Skeletal muscle tissue (tissue), 4 donors: ENCODE data around the gene IER2. TPM values are rescaled to one million over a fixed set of nuclear protein-coding genes. Genes with fewer than 3 reads are reported as not detected.

ENCODE experiments used
- H3K27ac ChIP-seq: one replicate; pipeline ENCODE4 v1.7.0; 2013; ENCODE audit warnings: mild to moderate bottlenecking, low read depth, low read length, inconsistent platforms
- H3K27me3 ChIP-seq, 3 donors: one replicate each; pipeline ENCODE4 v1.7.0; 2013; ENCODE audit warnings: low read length in 3 of 3; ENCODE audit not compliant: control insufficient read depth in 3 of 3, insufficient read depth in 3 of 3
- H3K36me3 ChIP-seq, 3 donors: one replicate each; pipeline ENCODE4 v1.7.0; 2013; ENCODE audit warnings: low read length in 3 of 3; ENCODE audit not compliant: control insufficient read depth in 3 of 3, insufficient read depth in 3 of 3
- H3K4me1 ChIP-seq, 3 donors: one replicate each; pipeline ENCODE4 v1.7.0; 2013; ENCODE audit warnings: low read length in 3 of 3, mild to moderate bottlenecking in 3 of 3; ENCODE audit not compliant: control insufficient read depth in 3 of 3, insufficient read depth in 3 of 3
- H3K4me3 ChIP-seq, 3 donors: one replicate each; pipeline ENCODE4 v1.7.0; 2013; ENCODE audit warnings: low read length in 3 of 3
- H3K9ac ChIP-seq, 3 donors: one replicate each; pipeline ENCODE4 v1.7.0; 2013; ENCODE audit warnings: low read length in 3 of 3, mild to moderate bottlenecking in 3 of 3, moderate library complexity in 2 of 3, low read depth in 1 of 3
- H3K9me3 ChIP-seq, 3 donors: one replicate each; pipeline ENCODE4 v1.7.0; 2013; ENCODE audit warnings: low read length in 3 of 3; ENCODE audit not compliant: control insufficient read depth in 3 of 3
- total RNA-seq: library from RNA; depleted of rRNA; stranded (reverse); fragments of >200 nt; gene quantifications from one replicate; pipeline ENCODE4 v1.2.3, GENCODE V29; 2014
- donor health status: Osteomylitis.

IER2 gene
- total RNA-seq, 1 donor from 2014 or later = 23.5 TPM

DNA sequence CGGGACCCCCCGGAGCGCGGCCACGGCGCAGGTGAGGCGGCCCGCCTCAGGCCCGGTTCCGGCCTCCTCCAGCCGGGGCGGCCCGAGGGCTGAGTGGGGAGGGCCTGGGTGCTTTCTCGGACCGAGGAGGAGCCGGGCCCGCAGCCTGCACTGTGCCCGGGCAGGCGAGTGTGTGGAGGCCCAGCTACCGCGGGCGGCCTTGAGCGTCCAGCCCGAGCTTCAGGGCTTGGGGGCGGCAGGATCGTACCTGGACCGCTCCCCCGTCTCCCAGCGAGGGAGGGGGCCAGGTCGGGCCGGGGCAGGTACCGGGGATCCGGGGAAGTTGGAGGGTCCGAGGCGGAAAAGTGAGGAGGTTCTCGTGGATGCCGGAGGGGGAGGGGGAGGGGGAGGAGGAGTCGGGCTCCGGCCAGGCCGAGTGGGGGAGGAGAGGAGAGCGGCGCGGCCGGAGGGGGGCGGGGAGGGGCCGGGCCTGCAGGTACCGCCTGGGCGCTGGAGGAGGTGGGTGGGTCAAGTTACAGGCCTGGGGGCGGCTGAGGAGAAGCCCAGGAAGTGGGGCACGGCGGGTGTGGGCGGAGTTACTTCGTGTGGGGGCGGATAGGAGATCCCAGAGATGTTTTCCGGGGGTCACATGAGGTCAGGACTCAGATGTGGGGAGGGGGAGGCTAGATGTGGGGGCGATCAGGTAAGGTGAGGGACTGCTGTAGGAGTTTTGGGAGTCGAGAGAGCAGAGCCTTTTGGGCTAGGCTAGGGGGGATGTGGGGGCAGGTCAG, 31.6 kb upstream of the IER2 start:
- Histone ChIP-seq H3K36me3 (peaks cover 3 to 9% (median 4%) of the 10 kb centered on the region in 3 donors), H3K27ac (peak overlapping the region; percentile 11), H3K4me3 (peak overlapping the region; percentile 69 to 81 (median 79)), H3K4me1 (peaks cover 48 to 54% (median 51%) of the 10 kb centered on the region in 3 donors), H3K27me3 (no peaks in the 10 kb centered on the region), H3K9me3 (no peaks in the 10 kb centered on the region), H3K9ac (peak overlapping the region; percentile 70 to 81 (median 72))

DNA sequence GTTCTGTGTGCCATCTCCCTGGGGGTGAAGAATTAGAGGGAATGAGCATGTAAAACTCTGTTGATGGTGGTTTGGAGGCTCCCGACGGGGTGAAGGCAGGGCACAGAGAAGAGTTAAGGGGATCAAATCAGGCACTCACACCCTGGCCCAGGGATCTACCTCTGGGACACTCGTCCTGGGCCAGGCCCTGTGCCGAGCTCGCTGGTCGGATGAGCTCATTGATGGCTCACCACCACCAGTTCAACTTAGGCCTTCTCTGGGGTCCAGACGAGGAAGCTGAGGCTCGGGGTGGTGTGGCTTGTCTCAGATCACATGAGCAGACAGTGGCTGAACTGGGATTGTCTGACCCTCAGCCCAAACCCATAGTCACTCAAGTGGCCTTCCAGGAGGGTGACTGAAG, 30.6 kb upstream of the IER2 start:
- Histone ChIP-seq H3K36me3 (peaks cover 3 to 6% (median 4%) of the 10 kb centered on the region in 3 donors), H3K4me1 (peaks cover 48 to 54% (median 51%) of the 10 kb centered on the region in 3 donors), H3K9ac (peak overlapping the region in 2 of 3 donors; percentile 66 to 72), H3K27ac (peak overlapping the region; percentile 11), H3K4me3 (peak overlapping the region in 2 of 3 donors; percentile 69 to 81), H3K27me3 (no peaks in the 10 kb centered on the region), H3K9me3 (no peaks in the 10 kb centered on the region)

DNA sequence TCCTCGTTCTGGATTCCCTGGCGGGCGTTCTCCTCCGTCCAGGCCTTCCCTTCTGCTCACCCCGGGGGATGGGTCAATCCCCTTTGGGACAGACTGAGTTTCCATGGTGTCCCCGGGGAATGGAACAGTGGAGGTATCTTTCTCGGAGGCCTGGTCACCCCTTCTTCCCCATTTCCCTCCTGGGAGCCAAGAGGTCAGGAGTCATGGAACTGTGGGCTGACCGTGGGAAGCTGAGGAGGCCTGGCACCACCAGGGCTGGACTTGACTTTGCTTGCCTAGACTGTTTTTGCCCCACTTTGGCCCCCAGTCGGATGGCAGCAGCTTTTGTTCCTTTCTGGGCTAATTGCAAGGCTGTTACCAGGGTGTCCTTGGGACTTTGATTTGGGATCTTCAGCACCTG, 30.2 kb upstream of the IER2 start:
- peak overlapping the region in 1 of 3 donors; percentile 81 for H3K4me3 ChIP-seq
- H3K27ac ChIP-seq = peak overlapping the region; percentile 11

DNA sequence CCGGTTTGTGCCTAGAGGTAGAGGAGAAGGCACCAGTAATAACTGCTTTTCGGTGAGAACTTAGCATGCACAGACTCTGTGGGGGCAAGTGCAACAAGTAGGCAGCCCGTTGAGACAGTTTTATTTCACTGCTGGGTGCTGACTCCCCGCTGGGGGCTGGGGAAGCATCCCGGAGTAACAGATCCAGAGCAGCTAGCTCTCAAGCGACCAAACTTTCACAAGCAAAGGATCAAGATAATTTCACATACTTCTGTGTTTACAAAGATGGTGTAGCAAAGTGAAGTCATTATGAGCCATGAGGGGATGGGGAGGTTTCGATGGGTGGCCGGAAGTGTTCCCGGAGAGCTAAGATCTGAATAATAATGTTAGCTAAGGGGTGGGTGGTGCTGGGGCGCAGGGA, 29.4 kb upstream of the IER2 start:
- H3K9ac ChIP-seq = peak overlapping the region in 1 of 3 donors; percentile 43
- no peak overlapping the region for H3K27ac ChIP-seq

More for the DNA sequence above, 30.2 kb upstream of the IER2 start:
- Histone ChIP-seq H3K27me3 (no peaks in the 10 kb centered on the region), H3K9ac (peak overlapping the region in 2 of 3 donors; percentile 16 to 43), H3K9me3 (no peaks in the 10 kb centered on the region), H3K4me1 (peaks cover 46 to 52% (median 51%) of the 10 kb centered on the region in 3 donors), H3K36me3 (peaks cover 3 to 5% (median 4%) of the 10 kb centered on the region in 3 donors)

DNA sequence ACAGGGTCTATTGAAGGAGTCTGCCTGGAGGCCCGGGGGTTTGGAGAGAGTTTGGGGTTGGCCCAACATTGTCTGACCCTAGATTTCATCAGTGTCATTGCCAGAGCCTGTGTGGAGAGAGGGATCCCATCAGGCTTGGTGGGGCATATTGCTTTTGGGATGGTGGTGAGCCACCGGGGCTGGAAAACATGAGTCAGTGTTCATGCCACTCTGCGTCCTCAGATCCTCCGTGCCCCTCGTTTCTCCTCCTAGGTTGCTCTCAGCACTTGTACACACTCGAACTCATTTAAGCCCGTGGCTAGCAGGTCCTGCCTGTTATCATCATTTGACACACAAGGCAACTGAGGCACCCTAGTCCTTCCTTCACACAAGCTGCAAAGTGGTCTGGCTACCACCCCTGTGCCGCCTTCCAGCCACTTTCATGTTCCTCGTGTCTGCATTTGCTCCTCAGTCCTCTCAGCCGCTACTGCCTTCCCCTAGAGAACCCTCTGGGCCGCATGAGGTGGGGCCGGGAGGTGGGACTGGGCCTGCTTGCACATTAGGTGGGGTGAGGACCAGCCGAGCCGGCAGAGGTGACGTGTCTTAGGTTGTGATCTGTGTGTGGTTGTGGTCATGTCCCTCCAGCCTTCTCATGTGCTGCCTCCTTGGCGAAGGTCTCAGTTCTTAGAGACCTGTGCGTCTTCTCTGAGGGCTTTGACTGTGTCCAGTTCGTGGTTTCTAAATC, 28.5 kb upstream of the IER2 start:
- Histone ChIP-seq H3K9me3 (no peaks in the 10 kb centered on the region), H3K27ac (no peak overlapping the region), H3K27me3 (no peaks in the 10 kb centered on the region), H3K36me3 (peaks cover 0 to 4% (median 2%) of the 10 kb centered on the region in 3 donors), H3K4me3 (no peak overlapping the region), H3K9ac (peak overlapping the region in 2 of 3 donors; percentile 19 to 51), H3K4me1 (peaks cover 34 to 38% (median 36%) of the 10 kb centered on the region in 3 donors)

More for the DNA sequence above, 29.4 kb upstream of the IER2 start:
- no peak overlapping the region for H3K4me3 ChIP-seq
- H3K4me1 ChIP-seq = peaks cover 38 to 44% (median 43%) of the 10 kb centered on the region in 3 donors
- H3K36me3 ChIP-seq = peaks cover 0 to 4% (median 2%) of the 10 kb centered on the region in 3 donors
- no peaks in the 10 kb centered on the region for H3K27me3 ChIP-seq
- no peaks in the 10 kb centered on the region for H3K9me3 ChIP-seq

DNA sequence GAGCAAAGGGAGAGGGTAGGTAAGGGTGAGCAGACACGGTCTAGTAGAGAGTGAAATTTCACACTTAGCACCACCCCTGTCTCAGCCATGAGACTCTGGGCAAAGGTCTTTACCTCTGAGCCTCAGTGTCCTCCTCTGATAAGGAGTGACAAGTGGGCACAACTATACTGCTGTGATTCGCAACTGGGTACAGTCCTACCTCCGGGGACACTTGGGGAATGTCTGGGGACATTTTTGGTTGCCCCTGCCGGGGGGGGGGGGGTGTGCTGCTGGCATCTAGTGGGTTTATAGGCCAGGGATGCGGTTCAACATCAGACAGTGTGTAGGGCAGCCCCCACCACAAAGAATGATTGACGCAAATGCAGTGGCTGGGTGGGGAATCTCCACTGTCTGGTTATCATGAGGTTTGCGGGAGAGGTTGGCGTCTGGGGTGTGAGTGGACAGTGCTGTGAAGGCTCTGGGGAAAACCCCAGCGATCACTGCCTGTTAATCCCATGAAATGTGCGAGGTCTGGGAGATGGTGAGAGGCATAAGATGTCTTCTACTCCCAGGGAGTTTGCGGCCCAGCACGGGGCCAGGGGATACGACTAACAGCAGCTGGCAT, 27.8 kb upstream of the IER2 start:
- Histone ChIP-seq H3K9me3 (no peaks in the 10 kb centered on the region), H3K36me3 (peaks cover 0 to 4% (median 2%) of the 10 kb centered on the region in 3 donors), H3K4me3 (no peak overlapping the region), H3K4me1 (peaks cover 27 to 33% (median 30%) of the 10 kb centered on the region in 3 donors), H3K27me3 (no peaks in the 10 kb centered on the region), H3K9ac (no peak overlapping the region), H3K27ac (no peak overlapping the region)

DNA sequence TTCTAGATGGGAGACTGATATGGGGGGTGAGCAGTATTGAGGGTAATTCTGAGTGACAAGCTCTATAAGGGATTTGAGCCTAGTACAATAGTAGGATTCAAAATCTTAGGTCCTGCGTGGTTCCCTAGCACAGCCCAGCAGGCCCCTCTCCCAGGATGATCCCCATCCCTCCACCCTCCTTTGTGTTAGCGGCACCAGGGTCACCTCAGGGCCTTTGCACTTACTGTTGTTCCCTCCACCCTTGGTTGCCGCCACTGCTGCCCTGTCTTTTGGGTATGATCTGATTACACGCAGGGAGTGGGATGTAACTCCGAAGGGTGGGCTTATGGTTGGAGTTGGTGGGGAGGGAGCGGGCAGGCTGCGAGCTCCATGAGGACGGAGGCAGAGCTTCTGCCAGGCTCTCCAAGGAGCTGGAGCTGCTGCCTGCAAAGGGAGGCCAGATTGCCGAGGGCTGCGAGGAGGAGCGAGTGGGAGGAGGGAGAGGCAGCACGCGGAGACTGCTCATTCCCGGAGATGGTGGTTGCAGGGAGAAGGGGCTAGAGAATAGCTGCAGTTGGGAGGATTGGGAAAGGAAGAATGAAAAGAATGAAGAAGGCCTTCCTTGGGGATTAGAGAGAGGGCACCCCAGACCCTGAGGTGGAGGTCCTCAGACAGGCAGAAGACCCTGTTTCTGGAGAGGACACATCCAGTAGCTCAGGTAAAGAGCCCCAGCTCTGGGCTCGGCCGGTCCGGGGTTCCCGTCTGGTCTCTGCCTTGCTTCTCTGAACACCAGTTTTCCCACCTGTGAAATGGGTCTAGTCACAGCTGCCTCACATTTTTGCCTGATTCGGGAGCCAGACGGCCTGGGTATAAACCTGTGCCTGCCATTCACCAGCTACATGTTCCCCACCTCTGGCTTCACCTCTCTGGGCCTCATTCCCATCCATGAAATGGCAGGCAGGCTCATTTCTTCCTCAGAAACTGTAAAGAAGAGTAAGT, 26.9 kb upstream of the IER2 start:
- peaks cover 26 to 28% (median 26%) of the 10 kb centered on the region in 3 donors for H3K4me1 ChIP-seq
- no peaks in the 10 kb centered on the region for H3K9me3 ChIP-seq
- H3K36me3 ChIP-seq = peaks cover 0 to 4% (median 2%) of the 10 kb centered on the region in 3 donors
- no peak overlapping the region for H3K9ac ChIP-seq
- no peak overlapping the region for H3K27ac ChIP-seq
- no peak overlapping the region for H3K4me3 ChIP-seq
- H3K27me3 ChIP-seq = no peaks in the 10 kb centered on the region

DNA sequence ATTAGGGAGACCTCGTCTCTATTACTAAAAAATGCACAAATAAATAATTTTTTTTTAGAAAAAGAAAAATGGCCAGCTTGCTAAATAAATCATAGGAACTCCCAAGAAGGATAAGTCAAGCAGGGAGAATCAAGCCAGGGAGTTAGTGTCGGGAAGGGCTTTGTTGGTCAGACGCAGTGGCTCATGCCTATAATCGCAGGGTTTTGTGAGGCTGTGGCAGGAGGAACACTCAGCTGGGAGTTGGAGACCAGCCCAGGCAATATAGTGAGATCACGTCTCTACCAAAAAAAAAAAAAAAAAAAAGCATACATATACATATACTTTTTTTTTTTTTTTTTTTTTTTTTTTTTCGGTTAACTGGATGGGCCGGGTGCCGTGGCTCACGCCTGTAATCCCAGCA, 23.2 kb upstream of the IER2 start:
- Histone ChIP-seq H3K36me3 (no peaks in the 10 kb centered on the region), H3K4me1 (peaks cover under 1 to 4% (median 1%) of the 10 kb centered on the region in 3 donors), H3K9me3 (no peaks in the 10 kb centered on the region), H3K27me3 (no peaks in the 10 kb centered on the region), H3K27ac (no peak overlapping the region), H3K9ac (no peak overlapping the region), H3K4me3 (no peak overlapping the region)
